ENCODE measurements around the gene NBPF10. TPM values are rescaled to one million over a fixed set of nuclear protein-coding genes. Genes with fewer than 3 reads are reported as not detected.
"Not testable (repeated sequence)": the region's sequence is repeated elsewhere in the genome, so short reads cannot be mapped to it uniquely, and the experiment has no call there.

Gene NBPF10
- 1.4 TPM for total RNA-seq

- not testable (repeated sequence) for DNase-seq (ENCODE audit: low spot score); ATAC-seq
Measured at GRCh38 chr1:146144465-146144864, at the start of gene NBPF10. TSS of gene NBPF10 (minus strand) at chr1:146144804. CDS start at chr1:146144769, 35 bp downstream.

- DNase-seq (ENCODE audit: low spot score); ATAC-seq: not testable (repeated sequence)
Measured at GRCh38 chr1:146174531-146174930, 29.9 kb upstream of the NBPF10 start.

GRCh38 chr1:146167740-146168139, 23.1 kb upstream of the NBPF10 start:
- DNase-seq (ENCODE audit: low spot score); ATAC-seq: not testable (repeated sequence)

GRCh38 chr1:146167273-146167672, 22.7 kb upstream of the NBPF10 start:
- not testable (repeated sequence) for ATAC-seq; DNase-seq (ENCODE audit: low spot score)

Other genes starting within 250 kb of the NBPF10 start
- 1.5 TPM for gene ITGA10, start 234.8 kb downstream of the NBPF10 start, total RNA-seq
- 16.1 TPM for gene PEX11B, start 226.1 kb downstream of the NBPF10 start, total RNA-seq
- 45.0 TPM for gene RBM8A, start 217.3 kb downstream of the NBPF10 start, total RNA-seq
- gene LIX1L, start 186.8 kb downstream of the NBPF10 start, total RNA-seq: 11.4 TPM
- gene ANKRD34A, start 180.2 kb downstream of the NBPF10 start, total RNA-seq: 0.65 TPM
- 14.2 TPM for gene POLR3GL, start 180.1 kb downstream of the NBPF10 start, total RNA-seq
- 66.5 TPM for gene TXNIP, start 148.2 kb downstream of the NBPF10 start, total RNA-seq
- gene HJV, start 123.1 kb downstream of the NBPF10 start, total RNA-seq: 110 TPM
- gene NOTCH2NLA, start 84.2 kb upstream of the NBPF10 start, total RNA-seq: 23.5 TPM